ENCODE measurements around the gene CLMN. TPM values are rescaled to one million over a fixed set of nuclear protein-coding genes. Genes with fewer than 3 reads are reported as not detected.

Gene CLMN
- total RNA-seq, 6 experiments from 2014 or later, result 0.02 TPM; not detected in 5

DNA sequence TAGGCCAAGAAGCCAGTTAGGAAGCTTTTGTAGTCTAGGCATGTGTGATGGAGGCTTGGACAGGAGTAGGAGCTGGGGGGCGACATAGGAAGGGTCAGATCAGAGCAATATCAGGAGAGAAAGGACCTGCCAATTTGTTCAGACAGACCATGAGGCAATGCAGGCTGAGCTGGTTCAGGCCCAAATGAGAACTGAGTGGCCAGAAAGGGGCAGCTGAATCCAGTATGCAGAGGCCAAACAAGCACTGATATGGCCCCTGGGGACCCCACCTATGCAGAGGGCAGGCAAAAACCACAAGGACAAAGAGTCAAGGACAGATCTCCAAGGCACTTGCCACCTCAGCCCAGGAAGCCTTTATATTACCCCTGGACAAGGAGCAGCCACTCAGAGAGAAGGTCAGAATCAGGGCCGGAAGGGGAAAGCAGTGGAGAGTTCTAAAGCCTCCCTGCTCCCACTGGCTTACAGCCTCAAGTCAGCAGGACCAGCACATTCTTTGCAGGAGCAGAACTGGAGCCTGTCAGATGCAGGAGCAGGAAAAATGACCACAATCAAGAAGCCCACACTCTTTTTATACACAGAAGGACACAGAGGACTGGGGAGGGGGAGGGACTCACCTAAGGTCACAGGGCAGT, 37.2 kb downstream of the CLMN start:
- Mint-ChIP-seq H3K4me1 (ENCODE audit: low read depth) (no peaks in the 10 kb centered on the region), H3K9me3 (peaks cover 15% of the 10 kb centered on the region), H3K27ac (no peak overlapping the region), H3K4me3 (no peak overlapping the region), H3K27me3 (ENCODE audit: insufficient read depth) (no peaks in the 10 kb centered on the region), H3K36me3 (ENCODE audit: low read depth) (peaks cover 4% of the 10 kb centered on the region; the same call in 1 of the 2 replicates)
- TF ChIP-seq, protein P1, sequence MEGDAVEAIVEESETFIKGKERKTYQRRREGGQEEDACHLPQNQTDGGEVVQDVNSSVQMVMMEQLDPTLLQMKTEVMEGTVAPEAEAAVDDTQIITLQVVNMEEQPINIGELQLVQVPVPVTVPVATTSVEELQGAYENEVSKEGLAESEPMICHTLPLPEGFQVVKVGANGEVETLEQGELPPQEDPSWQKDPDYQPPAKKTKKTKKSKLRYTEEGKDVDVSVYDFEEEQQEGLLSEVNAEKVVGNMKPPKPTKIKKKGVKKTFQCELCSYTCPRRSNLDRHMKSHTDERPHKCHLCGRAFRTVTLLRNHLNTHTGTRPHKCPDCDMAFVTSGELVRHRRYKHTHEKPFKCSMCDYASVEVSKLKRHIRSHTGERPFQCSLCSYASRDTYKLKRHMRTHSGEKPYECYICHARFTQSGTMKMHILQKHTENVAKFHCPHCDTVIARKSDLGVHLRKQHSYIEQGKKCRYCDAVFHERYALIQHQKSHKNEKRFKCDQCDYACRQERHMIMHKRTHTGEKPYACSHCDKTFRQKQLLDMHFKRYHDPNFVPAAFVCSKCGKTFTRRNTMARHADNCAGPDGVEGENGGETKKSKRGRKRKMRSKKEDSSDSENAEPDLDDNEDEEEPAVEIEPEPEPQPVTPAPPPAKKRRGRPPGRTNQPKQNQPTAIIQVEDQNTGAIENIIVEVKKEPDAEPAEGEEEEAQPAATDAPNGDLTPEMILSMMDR (IDR thresholded peaks at IDR 0.05), result no peak
- DNase-seq, result no peak

DNA sequence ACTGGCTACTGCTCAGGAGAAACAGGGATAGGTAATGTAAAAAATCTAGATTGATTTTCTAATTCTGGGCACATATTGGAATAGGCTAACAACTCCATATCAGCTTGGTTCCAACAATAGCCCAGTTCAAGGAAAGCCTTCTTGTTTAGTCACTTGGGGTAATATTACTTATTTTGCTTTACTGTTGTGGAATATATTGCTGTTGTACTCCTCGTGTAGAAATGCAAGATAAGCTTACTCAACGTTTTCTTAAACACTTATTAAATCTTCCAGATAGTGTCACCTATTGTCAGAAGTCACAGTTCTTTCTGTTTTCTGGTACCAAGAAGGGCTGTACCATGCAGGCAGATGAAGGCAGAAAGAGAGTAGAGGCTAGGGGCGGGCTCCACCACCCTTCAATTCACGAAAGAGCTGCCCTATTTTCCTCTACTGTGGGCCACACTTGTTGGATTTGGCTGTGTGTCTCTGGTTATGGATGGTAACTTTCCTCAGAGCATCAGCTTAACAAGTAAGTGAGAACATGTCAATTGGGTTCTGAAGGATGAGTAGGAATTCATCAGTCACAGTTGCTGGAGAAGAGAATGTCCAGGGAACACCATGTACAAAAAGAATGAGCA, 38.0 kb downstream of the CLMN start:
- Mint-ChIP-seq H3K27ac (no peak overlapping the region), H3K36me3 (ENCODE audit: low read depth) (peaks cover 4% of the 10 kb centered on the region; the same call in 1 of the 2 replicates), H3K4me3 (no peak overlapping the region), H3K27me3 (ENCODE audit: insufficient read depth) (no peaks in the 10 kb centered on the region; the same call in 1 of the 2 replicates), H3K9me3 (peaks cover 15% of the 10 kb centered on the region), H3K4me1 (ENCODE audit: low read depth) (no peaks in the 10 kb centered on the region)
- TF ChIP-seq, protein P1 (IDR thresholded peaks at IDR 0.05), result no peak
- no peak for DNase-seq

DNA sequence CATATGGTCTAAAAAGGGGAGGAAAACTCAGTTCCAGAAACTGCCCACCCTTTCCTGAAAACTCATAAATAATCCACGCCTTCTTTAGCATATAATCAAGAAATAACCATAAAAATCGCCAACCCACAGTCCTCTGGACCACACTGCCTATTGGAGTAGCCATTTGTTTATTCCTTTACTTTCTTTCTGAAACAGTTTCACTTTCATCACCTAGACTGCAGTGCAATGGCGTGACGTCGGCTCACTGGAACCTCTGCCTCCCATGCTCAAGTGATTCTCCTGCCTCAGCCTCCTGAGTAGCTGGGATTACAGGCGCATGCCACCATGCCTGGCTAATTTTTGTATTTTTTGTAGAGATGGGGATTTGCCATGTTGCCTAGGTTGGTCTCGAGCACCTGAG, 44.2 kb downstream of the CLMN start:
- no peak for DNase-seq
- Mint-ChIP-seq H3K4me3 (no peak overlapping the region), H3K4me1 (ENCODE audit: low read depth) (no peaks in the 10 kb centered on the region), H3K27ac (no peak overlapping the region), H3K9me3 (peaks cover 25% of the 10 kb centered on the region), H3K36me3 (ENCODE audit: low read depth) (0 out of 2 replicates have a peak, but pooled peaks cover 4% of the 10 kb centered on the region), H3K27me3 (ENCODE audit: insufficient read depth) (peaks cover 2% of the 10 kb centered on the region; the same call in 1 of the 2 replicates)
- TF ChIP-seq, protein P1 (IDR thresholded peaks at IDR 0.05), result no peak

DNA sequence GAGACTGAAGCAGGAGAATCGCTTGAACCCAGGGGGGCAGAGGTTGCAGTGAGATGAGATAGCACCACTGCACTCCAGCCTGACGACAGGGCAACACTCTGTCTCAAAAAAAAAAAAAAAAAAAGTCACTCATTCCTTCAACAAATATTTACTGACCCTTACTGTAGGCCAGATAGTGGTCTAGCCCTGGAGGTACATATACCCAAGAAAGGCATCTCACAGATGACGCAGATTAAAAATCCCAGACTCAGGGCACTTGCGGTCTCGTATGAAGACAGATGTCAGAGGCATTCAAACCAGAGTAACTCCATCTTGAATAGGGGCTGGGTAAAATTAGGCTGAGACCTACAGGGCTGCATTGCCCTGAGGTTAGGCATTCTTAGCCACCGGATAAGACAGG, 44.8 kb downstream of the CLMN start:
- TF ChIP-seq, protein P1 (IDR thresholded peaks at IDR 0.05), result no peak
- no peaks in the 10 kb centered on the region for H3K4me1 Mint-ChIP-seq (ENCODE audit: low read depth)
- 0 out of 2 replicates have a peak, but pooled peaks cover 4% of the 10 kb centered on the region for H3K36me3 Mint-ChIP-seq (ENCODE audit: low read depth)
- no peak overlapping the region for H3K27ac Mint-ChIP-seq
- H3K4me3 Mint-ChIP-seq, result no peak overlapping the region
- peaks cover 2% of the 10 kb centered on the region; the same call in 1 of the 2 replicates for H3K27me3 Mint-ChIP-seq (ENCODE audit: insufficient read depth)
- peaks cover 25% of the 10 kb centered on the region for H3K9me3 Mint-ChIP-seq
- no peak for DNase-seq

DNA sequence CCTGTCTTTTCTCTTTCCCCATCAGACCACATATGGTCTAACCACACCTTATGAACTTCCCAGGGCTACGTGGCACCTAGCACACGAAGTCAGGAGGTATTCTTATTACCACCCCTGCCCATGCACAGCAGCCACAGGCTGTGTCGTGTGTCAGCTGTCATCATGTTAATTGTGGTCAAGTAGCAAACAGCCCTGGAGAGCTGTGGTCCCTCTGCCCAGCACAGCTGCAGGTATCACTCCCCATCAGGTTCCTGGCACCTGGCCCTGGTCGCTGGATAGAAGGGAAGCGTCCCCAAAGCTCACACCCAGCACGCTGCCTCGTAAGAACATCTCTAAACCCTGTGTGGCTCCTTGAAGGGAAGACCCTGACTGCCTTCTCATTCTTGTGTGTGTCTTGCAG, 45.4 kb downstream of the CLMN start:
- Mint-ChIP-seq H3K27ac (no peak overlapping the region), H3K4me1 (ENCODE audit: low read depth) (no peaks in the 10 kb centered on the region), H3K36me3 (ENCODE audit: low read depth) (0 out of 2 replicates have a peak, but pooled peaks cover 4% of the 10 kb centered on the region), H3K9me3 (peaks cover 25% of the 10 kb centered on the region), H3K27me3 (ENCODE audit: insufficient read depth) (peaks cover 2% of the 10 kb centered on the region), H3K4me3 (no peak overlapping the region)
- no peak for DNase-seq
- TF ChIP-seq, protein P1 (IDR thresholded peaks at IDR 0.05), result no peak
